Fibroblast of the aortic adventitia (primary cell): Measurements from ENCODE around the gene DENND6B. TPM values are rescaled to one million over a fixed set of nuclear protein-coding genes. Genes with fewer than 3 reads are reported as not detected.

Experiments used
- DNase-seq: peaks from one replicate; pipeline ENCODE4 v3.0.0-alpha.2; 2010; ENCODE audit warnings: low read depth
- H3K4me3 ChIP-seq: 2 replicates; pipeline ENCODE4 v1.5.1; 2011; ENCODE audit warnings: low read depth, mild to moderate bottlenecking, control low read depth, low read length, moderate library complexity
- CTCF ChIP-seq: IDR thresholded peaks from 2 replicates; pipeline ENCODE4 v1.5.1; 2011; ENCODE audit warnings: mild to moderate bottlenecking, low read length, control low read depth, inconsistent platforms; ENCODE audit not compliant: insufficient read depth
- total RNA-seq: library from RNA; depleted of rRNA; stranded (reverse); fragments of >200 nt; gene quantifications from 2 replicates; pipeline ENCODE4 v1.2.3, GENCODE V29; 2012; ENCODE audit warnings: low replicate concordance

Gene DENND6B
- total RNA-seq, 1 donor, result 4.3 TPM

DNA sequence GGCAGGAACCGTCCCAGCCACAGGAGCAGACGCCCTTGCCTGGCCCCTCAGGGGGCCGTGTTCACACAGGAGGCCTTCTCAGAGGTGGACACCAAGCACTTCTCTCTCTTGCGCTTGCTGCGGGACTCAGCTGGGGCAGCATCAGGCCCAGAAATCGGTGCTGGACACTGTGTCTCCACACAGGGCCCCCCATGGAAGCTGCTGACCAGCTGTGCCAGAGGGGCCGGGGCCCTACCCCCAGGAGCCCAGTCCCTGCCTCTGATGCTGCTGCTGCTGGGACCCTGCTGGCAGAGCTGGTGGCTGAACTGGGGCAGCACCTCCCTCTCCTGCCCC lies 23.3 kb downstream of the DENND6B start:
- no peak for TF ChIP-seq CTCF
- no peak for DNase-seq
- peak overlapping the region; percentile 13 for H3K4me3 ChIP-seq

GRCh38 chr22:50302564-50302963 lies 24.2 kb downstream of the DENND6B start:
- no peak overlapping the region for H3K4me3 ChIP-seq
- TF ChIP-seq CTCF, result no peak
- no peak for DNase-seq

DNA sequence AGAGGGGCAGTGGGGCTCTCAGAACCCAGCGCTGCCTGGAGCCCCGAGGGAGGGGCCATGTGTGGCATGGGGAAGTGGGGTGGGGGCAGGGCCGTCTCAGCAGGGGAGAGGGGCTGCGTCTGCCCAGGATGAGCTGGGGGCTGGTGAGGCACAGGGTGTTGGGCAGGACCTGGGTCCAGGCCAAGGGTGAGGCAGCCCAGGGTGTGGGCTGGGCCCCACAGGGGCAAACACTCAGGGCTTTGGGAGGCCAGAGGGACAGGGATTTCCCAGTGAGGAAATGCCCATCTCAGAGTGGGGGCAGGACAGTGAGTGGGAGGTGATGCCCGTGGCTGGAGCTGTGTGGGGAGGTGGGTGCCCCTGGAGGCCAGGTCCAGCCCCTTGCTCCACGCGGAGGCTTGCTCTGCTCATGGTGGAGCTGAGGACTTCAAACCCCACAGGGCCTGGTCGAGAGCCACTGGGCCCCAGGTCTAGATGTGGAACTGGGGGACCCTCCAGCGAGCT lies 24.7 kb downstream of the DENND6B start:
- no peak for DNase-seq
- H3K4me3 ChIP-seq, result no peak overlapping the region
- no peak for TF ChIP-seq CTCF

GRCh38 chr22:50301581-50301991 lies 25.2 kb downstream of the DENND6B start:
- no peak for TF ChIP-seq CTCF
- H3K4me3 ChIP-seq, result no peak overlapping the region
- DNase-seq, result no peak

- TF ChIP-seq CTCF, result no peak
- H3K4me3 ChIP-seq, result no peak overlapping the region
- DNase-seq, result no peak
Observed at GRCh38 chr22:50300620-50301257, 26.1 kb downstream of the DENND6B start.

DNA sequence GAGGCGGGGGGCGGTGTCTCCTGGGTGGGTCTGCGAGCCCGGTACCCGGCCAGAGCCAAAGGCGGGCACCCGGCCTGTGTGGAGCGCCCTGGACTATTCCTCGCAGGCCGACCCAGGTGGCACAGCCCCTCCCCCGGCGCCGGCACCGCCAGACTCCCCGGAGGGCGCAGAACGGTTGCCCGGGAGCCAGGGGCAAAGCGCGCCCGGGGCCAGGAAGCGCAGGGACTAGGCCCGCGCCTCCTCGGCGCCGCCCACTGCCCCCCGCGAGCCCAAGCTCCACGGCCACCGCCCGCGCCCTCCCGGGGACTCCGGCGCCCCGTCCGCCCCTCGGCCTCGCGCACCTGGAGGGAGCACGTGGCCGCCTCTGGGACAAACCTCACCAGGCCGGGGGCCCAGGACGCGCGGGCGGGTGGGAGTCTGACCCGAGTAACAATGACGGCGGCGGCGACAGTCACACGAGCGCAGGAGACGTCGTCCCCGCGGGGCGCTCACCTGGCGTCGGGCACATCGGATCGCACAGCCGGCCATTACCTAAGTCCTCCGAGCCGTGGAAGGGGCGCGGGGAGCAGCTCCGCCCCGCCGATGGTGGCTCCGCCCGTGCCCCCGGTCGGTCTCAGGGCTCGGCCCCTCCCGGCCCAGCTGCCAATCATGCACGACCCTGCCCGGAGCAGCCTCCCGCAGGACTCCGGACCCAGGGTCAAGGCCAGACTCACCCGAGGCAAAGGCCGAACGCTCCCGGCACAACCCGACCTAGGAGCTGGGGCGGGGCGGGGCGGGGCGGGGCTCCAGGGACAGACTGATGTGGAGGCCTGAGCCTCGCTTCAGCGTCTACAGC lies 26.8 kb downstream of the DENND6B start:
- DNase-seq, result no peak
- H3K4me3 ChIP-seq, result peak overlapping the region; percentile 17
- TF ChIP-seq CTCF, result no peak
